ENCODE measurements around the gene NPLOC4.

The NPLOC4 gene

GRCh38 chr17:81537343-81537855, 99.5 kb downstream of the NPLOC4 start:
- Histone ChIP-seq H3K4me3 (ENCODE audit: low read depth, low read length) (no peak overlapping the region), H3K4me1 (ENCODE audit: control insufficient read depth, insufficient read depth, low read length) (no peaks in the 10 kb centered on the region), H3K27ac (ENCODE audit: extremely low read depth, low read depth, low read length) (no peak overlapping the region), H3K36me3 (ENCODE audit: control insufficient read depth in 2 of 2, insufficient read depth in 1 of 2, low read length in 2 of 2) (peaks cover 0 to 35% of the 10 kb centered on the region in 2 experiments; a peak in 2 of 3 replicates), H3K9me3 (ENCODE audit: control insufficient read depth, insufficient read depth, low read depth, low read length) (no peaks in the 10 kb centered on the region)
- POLR2A ChIA-PET = interaction anchor here (1.0 kb wide), 1 partner anchor 15 kb away, joined by 3 read pairs; no protein-coding TSS in a partner anchor
- CTCF ChIA-PET = interaction anchor here (0.6 to 1.6 kb wide), 6 partner anchors 15 to 464 kb away, joined by 3 to 9 read pairs (median 4); no protein-coding TSS in a partner anchor
- TF ChIP-seq ZNF341 (tag by site-specific recombination; IDR thresholded peaks at IDR 0.05; ENCODE audit: low read depth) (0 out of 2 replicates have a peak, but pooled peaks have one; percentile 56), CTCF (tag by site-specific recombination; IDR thresholded peaks at IDR 0.05) (peak; percentile 75), PRDM10 (tag by site-specific recombination; IDR thresholded peaks at IDR 0.05) (no peak), ZBTB7A (tag by site-specific recombination; IDR thresholded peaks at IDR 0.05; ENCODE audit: low read depth) (0 out of 2 replicates have a peak, but pooled peaks have one; percentile 22), KLF1 (tag by site-specific recombination; IDR thresholded peaks at IDR 0.05) (peak; percentile 38), ZNF175 (tag by site-specific recombination; IDR thresholded peaks at IDR 0.05) (no peak), HIC1 (tag by site-specific recombination; IDR thresholded peaks at IDR 0.05) (peak; percentile 84)

- TF ChIP-seq ZNF354C (tag by site-specific recombination; IDR thresholded peaks at IDR 0.05; ENCODE audit: borderline replicate concordance, low read depth) = no peak
- no peak for TF ChIP-seq ZNF580 (tag by site-specific recombination; IDR thresholded peaks at IDR 0.05)
- TF ChIP-seq ZFP41 (tag by site-specific recombination; IDR thresholded peaks at IDR 0.05; ENCODE audit: borderline replicate concordance) = no peak
- no peak for TF ChIP-seq BCL11B (tag by site-specific recombination; IDR thresholded peaks at IDR 0.05; ENCODE audit: low read depth)
- no peak for TF ChIP-seq ZNF660 (tag by site-specific recombination; IDR thresholded peaks at IDR 0.05)
- TF ChIP-seq ZNF529 (tag by site-specific recombination; IDR thresholded peaks at IDR 0.05; ENCODE audit: insufficient replicate concordance) = no peak
- TF ChIP-seq ZNF843 (tag by site-specific recombination; IDR thresholded peaks at IDR 0.05) = no peak
- TF ChIP-seq ZNF561 (tag by site-specific recombination; IDR thresholded peaks at IDR 0.05; ENCODE audit: borderline replicate concordance) = no peak
- TF ChIP-seq ZNF629 (tag by site-specific recombination; IDR thresholded peaks at IDR 0.05) = no peak
- TF ChIP-seq ZFP37 (tag by site-specific recombination; IDR thresholded peaks at IDR 0.05) = no peak
- TF ChIP-seq ZNF830 (tag by site-specific recombination; IDR thresholded peaks at IDR 0.05; ENCODE audit: low read depth) = no peak
- Histone ChIP-seq H3K36me3 (ENCODE audit: control insufficient read depth in 2 of 2, insufficient read depth in 1 of 2, low read length in 2 of 2) (peaks cover 0 to 32% of the 10 kb centered on the region in 2 experiments; a peak in 1 of 3 replicates), H3K4me1 (ENCODE audit: control insufficient read depth, insufficient read depth, low read length) (no peaks in the 10 kb centered on the region), H3K27ac (ENCODE audit: extremely low read depth, low read depth, low read length) (no peak overlapping the region), H3K9me3 (ENCODE audit: control insufficient read depth, insufficient read depth, low read depth, low read length) (no peaks in the 10 kb centered on the region), H3K4me3 (ENCODE audit: low read depth, low read length) (no peak overlapping the region)
- POLR2A ChIA-PET = no interaction called here
- CTCF ChIA-PET = interaction anchor here (0.6 to 1.5 kb wide), 6 partner anchors 14 to 463 kb away, joined by 3 to 7 read pairs (median 3); no protein-coding TSS in a partner anchor
Measured at GRCh38 chr17:81536299-81537290, 100.3 kb downstream of the NPLOC4 start.

Measured in HEK293 (cell line).